IMR-90 (cell line): Measurements from ENCODE around the gene ANK3. TPM values are rescaled to one million over a fixed set of nuclear protein-coding genes. Genes with fewer than 3 reads are reported as not detected.

Source experiments
- ATAC-seq: fragments of 200-7000 bp; cut with Tn5 transposase; 2 replicates; pipeline ENCODE4 v1.9.1; 2020; ENCODE audit warnings: low read depth, mild to moderate bottlenecking, moderate library complexity
- BruUV-seq: library from RNA; stranded (reverse); fragments of 400-500 nt; replicated peaks from 2 replicates; lab custom pipeline; 2021; lab: Mats Ljungman, UMichigan
- CTCF ChIA-PET: fragments of 300-600 bp; formaldehyde crosslinking; extraction: SDS; loops from one replicate; lab custom pipeline; 2021; ENCODE audit warnings: antibody characterized with exemption; lab: Yijun Ruan, JAX
- POLR2A ChIA-PET: fragments of 300-600 bp; sonication (Branson Sonifier 250); formaldehyde crosslinking; loops from one replicate; lab custom pipeline; 2022; ENCODE audit warnings: antibody characterized with exemption; ENCODE audit not compliant: unreplicated experiment; lab: Charles Lee
- DNase-seq: peaks from one replicate; pipeline ENCODE4 v3.0.0; 2013
- H2AFZ ChIP-seq: replicated peaks from 2 replicates; pipeline ENCODE3; 2013; ENCODE audit warnings: low read length, mild to moderate bottlenecking; ENCODE audit not compliant: poor library complexity
- H2AK5ac ChIP-seq: 2 replicates; pipeline ENCODE4 v1.6.1; 2013; ENCODE audit warnings: low read depth, low read length, inconsistent platforms
- H2AK9ac ChIP-seq: replicated peaks from 2 replicates; pipeline ENCODE3; 2013; ENCODE audit warnings: mild to moderate bottlenecking, low read depth, low read length, moderate library complexity; ENCODE audit not compliant: poor library complexity
- H2BK120ac ChIP-seq: 2 replicates; pipeline ENCODE4 v1.6.1; 2013; ENCODE audit warnings: low read depth, low read length, inconsistent platforms
- H2BK15ac ChIP-seq: 3 replicates; pipeline ENCODE4 v1.6.1; 2013; ENCODE audit warnings: low read depth, low read length, inconsistent platforms
- H2BK20ac ChIP-seq: 2 replicates; pipeline ENCODE4 v1.6.1; 2013; ENCODE audit warnings: low read depth, mild to moderate bottlenecking, inconsistent platforms, low read length, moderate library complexity
- H2BK5ac ChIP-seq: 2 replicates; pipeline ENCODE4 v1.6.1; 2013; ENCODE audit warnings: mild to moderate bottlenecking, low read depth, low read length, inconsistent platforms; ENCODE audit not compliant: poor library complexity, severe bottlenecking
- H3K14ac ChIP-seq: replicated peaks from 2 replicates; pipeline ENCODE4 v1.6.1; 2013; ENCODE audit warnings: low read depth, low read length, inconsistent platforms
- H3K18ac ChIP-seq: 2 replicates; pipeline ENCODE4 v1.6.1; 2013; ENCODE audit warnings: low read depth, low read length, control low read depth
- H3K23ac ChIP-seq: 2 replicates; pipeline ENCODE4 v1.6.1; 2013; ENCODE audit warnings: low read depth, low read length, inconsistent platforms
- H3K27ac ChIP-seq: 2 replicates; pipeline ENCODE4 v1.5.1; 2013; ENCODE audit warnings: mild to moderate bottlenecking, control low read depth, low read length; ENCODE audit not compliant: insufficient read depth
- H3K27me3 ChIP-seq: 2 replicates; pipeline ENCODE4 v1.6.1; 2013; ENCODE audit warnings: low read length; ENCODE audit not compliant: control insufficient read depth, insufficient read depth
- H3K36me3 ChIP-seq: 2 replicates; pipeline ENCODE4 v1.6.1; 2013; ENCODE audit warnings: low read length, mixed read lengths; ENCODE audit not compliant: control insufficient read depth, insufficient read depth
- H3K4ac ChIP-seq: 2 replicates; pipeline ENCODE4 v1.6.1; 2013; ENCODE audit warnings: low read depth, low read length, inconsistent platforms
- H3K4me1 ChIP-seq: 2 replicates; pipeline ENCODE4 v1.6.1; 2013; ENCODE audit warnings: low read length, mixed read lengths; ENCODE audit not compliant: control insufficient read depth, insufficient read depth
- H3K4me2 ChIP-seq: 2 replicates; pipeline ENCODE4 v1.6.1; 2013; ENCODE audit warnings: low read depth, mild to moderate bottlenecking, control low read depth, low read length, moderate library complexity
- H3K4me3 ChIP-seq: 2 replicates; pipeline ENCODE4 v1.5.1; 2013; ENCODE audit warnings: low read depth, mild to moderate bottlenecking, control low read depth, low read length, moderate library complexity; ENCODE audit not compliant: insufficient read depth
- H3K56ac ChIP-seq: 2 replicates; pipeline ENCODE4 v1.6.1; 2013; ENCODE audit warnings: low read length, inconsistent platforms; ENCODE audit not compliant: insufficient read depth; ENCODE audit errors: extremely low read depth
- H3K79me1 ChIP-seq, 2 experiments: 2 replicates each; pipeline ENCODE4 v1.6.1; 2013; ENCODE audit warnings: low read length in 2 of 2, inconsistent platforms in 1 of 2, low read depth in 1 of 2
- H3K9ac ChIP-seq: 2 replicates; pipeline ENCODE4 v1.6.1; 2013; ENCODE audit warnings: low read depth, low read length, control low read depth
- H3K9me1 ChIP-seq: 2 replicates; pipeline ENCODE4 v1.6.1; 2013; ENCODE audit warnings: low read length, inconsistent platforms; ENCODE audit not compliant: insufficient read depth
- H3K9me3 ChIP-seq: 2 replicates; pipeline ENCODE4 v1.6.1; 2013; ENCODE audit warnings: low read length; ENCODE audit not compliant: control insufficient read depth, insufficient read depth
- H4K20me1 ChIP-seq: 2 replicates; pipeline ENCODE4 v1.6.1; 2013; ENCODE audit warnings: low read length, inconsistent platforms; ENCODE audit not compliant: insufficient read depth
- H4K5ac ChIP-seq: 2 replicates; pipeline ENCODE4 v1.6.1; 2013; ENCODE audit warnings: mild to moderate bottlenecking, low read depth, low read length, control low read depth
- H4K8ac ChIP-seq, 2 experiments: 2 replicates each; pipeline ENCODE4 v1.6.1; 2013; ENCODE audit warnings: low read depth in 2 of 2, low read length in 2 of 2, control low read depth in 1 of 2, inconsistent platforms in 1 of 2
- H4K91ac ChIP-seq: 2 replicates; pipeline ENCODE4 v1.6.1; 2013; ENCODE audit warnings: low read depth, low read length, inconsistent platforms; ENCODE audit not compliant: insufficient read depth
- BHLHE40 ChIP-seq: fragments of 150-350 bp; IDR thresholded peaks from 2 replicates; pipeline ENCODE4 v1.6.1; 2016; ENCODE audit warnings: mild to moderate bottlenecking, low read depth, low read length
- CEBPB ChIP-seq: IDR thresholded peaks from 2 replicates; pipeline ENCODE4 v1.6.1; 2012; ENCODE audit warnings: low read depth, low read length, improper control_type of control experiment
- CHD1 ChIP-seq: IDR thresholded peaks from 2 replicates; pipeline ENCODE4 v1.6.1; 2012; ENCODE audit warnings: low read depth, low read length, improper control_type of control experiment
- FOS ChIP-seq: fragments of 150-350 bp; IDR thresholded peaks from 2 replicates; pipeline ENCODE4 v1.6.1; 2016; ENCODE audit warnings: low read depth, low read length
- MAFK ChIP-seq: IDR thresholded peaks from 2 replicates; pipeline ENCODE4 v1.6.1; 2012; ENCODE audit warnings: low read depth, low read length, improper control_type of control experiment
- MAZ ChIP-seq: IDR thresholded peaks from 2 replicates; pipeline ENCODE4 v1.6.1; 2012; ENCODE audit warnings: low read depth, mild to moderate bottlenecking, low read length, improper control_type of control experiment, moderate library complexity, borderline replicate concordance
- MXI1 ChIP-seq: IDR thresholded peaks from 2 replicates; pipeline ENCODE4 v1.6.1; 2012; ENCODE audit warnings: low read depth, mild to moderate bottlenecking, low read length, moderate library complexity, borderline replicate concordance
- NFE2L2 ChIP-seq: fragments of 150-350 bp; IDR thresholded peaks from 2 replicates; pipeline ENCODE4 v1.6.1; 2016; ENCODE audit warnings: low read depth, mild to moderate bottlenecking, low read length
- POLR2A ChIP-seq: IDR thresholded peaks from 2 replicates; pipeline ENCODE4 v1.6.1; 2012; ENCODE audit warnings: mild to moderate bottlenecking, low read depth, low read length
- RAD21 ChIP-seq: IDR thresholded peaks from 2 replicates; pipeline ENCODE4 v1.6.1; 2012; ENCODE audit warnings: low read length, improper control_type of control experiment
- RCOR1 ChIP-seq: IDR thresholded peaks from 2 replicates; pipeline ENCODE4 v1.6.1; 2012; ENCODE audit warnings: mild to moderate bottlenecking, low read length, improper control_type of control experiment; ENCODE audit not compliant: insufficient replicate concordance
- RFX5 ChIP-seq: IDR thresholded peaks from 2 replicates; pipeline ENCODE4 v1.8.0; 2012; ENCODE audit warnings: low read depth, mild to moderate bottlenecking, low read length, moderate library complexity
- SMC3 ChIP-seq: fragments of 150-350 bp; IDR thresholded peaks from 2 replicates; pipeline ENCODE4 v1.6.1; 2016; ENCODE audit warnings: low read depth, mild to moderate bottlenecking, antibody characterized with exemption, low read length, moderate library complexity
- WGBS, 2 experiments: methylation state at CpG; one replicate each; pipeline versions ENCODE4 v1.1.5 to v1.1.7; 2013; ENCODE audit warnings: missing lambda C conversion rate in 2 of 2; ENCODE audit not compliant: insufficient read length in 1 of 2; ENCODE audit errors: extremely low coverage in 2 of 2; 5-methylcytosine and 5-hydroxymethylcytosine counted together
- dilution Hi-C: fragments of 300-500 bp; cut with HindIII; formaldehyde crosslinking; loops from one replicate; pipeline ENCODE4 v1.14.3; 2018; ENCODE audit warnings: low sequenced_read_pairs; ENCODE audit not compliant: unreplicated experiment
- in situ Hi-C: fragments of 300-500 bp; cut with MboI; formaldehyde crosslinking; loops from 3 replicates; pipeline ENCODE4 v1.14.3; 2019; ENCODE audit warnings: low sequenced_read_pairs, inconsistent platforms, mixed read lengths
- intact Hi-C: fragments of 100-400 bp; cut with micrococcal nuclease; formaldehyde crosslinking; loops from 2 replicates; pipeline ENCODE4 v1.10.0; 2022
- polyA plus RNA-seq, 3 experiments: library from polyadenylated mRNA; depleted of rRNA; stranded (reverse); fragments of >200 nt; gene quantifications; 2 replicates each; pipeline ENCODE4 v1.2.3, GENCODE V29; 2012; ENCODE audit warnings: low replicate concordance in 1 of 3
- total RNA-seq: library from RNA; depleted of rRNA; stranded (reverse); fragments of >200 nt; gene quantifications from 2 replicates; pipeline ENCODE4 v1.2.3, GENCODE V29; 2012
- TF ChIP-seq, protein P1 (sequence below): fragments of 150-350 bp; IDR thresholded peaks from 2 replicates; pipeline ENCODE4 v1.6.1; 2016; ENCODE audit warnings: low read depth, mild to moderate bottlenecking, low read length, moderate library complexity, borderline replicate concordance
- TF ChIP-seq, protein P2 (sequence below): fragments of 150-350 bp; IDR thresholded peaks from 2 replicates; pipeline ENCODE4 v1.6.1; 2017; ENCODE audit warnings: mild to moderate bottlenecking, antibody characterized with exemption, low read length, low read depth
- TF ChIP-seq, protein P3 (sequence below): conservative IDR thresholded peaks from 2 replicates; pipeline ENCODE4 v1.5.1; 2012; ENCODE audit warnings: mild to moderate bottlenecking, low read depth, low read length, improper control_type of control experiment

Gene ANK3
- total and polyA plus RNA-seq, 2 of the 4 experiments (the other 2 are of a cell fraction) = 0.63 to 1.8 TPM

DNA sequence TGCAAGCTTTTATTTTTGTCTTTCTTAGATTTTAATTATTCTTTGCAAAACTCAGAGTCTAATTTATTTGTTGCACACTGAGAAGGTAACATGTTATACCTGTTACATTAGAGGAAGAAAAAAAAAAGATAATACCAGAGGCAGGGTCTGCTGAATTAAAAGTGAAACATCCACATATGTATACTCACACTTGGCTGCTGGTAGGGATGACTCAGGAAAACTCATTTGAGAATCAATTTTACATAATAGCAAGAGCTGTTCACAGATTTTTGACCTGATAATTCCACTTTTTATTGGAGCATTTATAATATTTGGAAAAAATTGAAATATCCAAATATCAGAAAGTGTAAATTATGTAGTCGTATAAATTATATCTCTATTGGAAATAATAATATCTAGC, 405.3 kb downstream of the ANK3 start:
- POLR2A ChIA-PET = no interaction called here
- H2AK5ac ChIP-seq = no peak overlapping the region
- CTCF ChIA-PET = interaction anchor here (0.6 kb wide), 1 partner anchor 79 kb away, joined by 3 read pairs; no protein-coding TSS in a partner anchor
- H2BK15ac ChIP-seq = no peak overlapping the region
- H3K4me3 ChIP-seq = no peak overlapping the region
- no peak overlapping the region for H3K23ac ChIP-seq
- TF ChIP-seq MAFK (no peak), BHLHE40 (no peak), NFE2L2 (no peak), RCOR1 (no peak), POLR2A (no peak), MXI1 (no peak), MAZ (no peak), RFX5 (no peak), CEBPB (no peak), CHD1 (no peak), RAD21 (no peak), FOS (no peak), SMC3 (no peak)
- TF ChIP-seq, protein P1, sequence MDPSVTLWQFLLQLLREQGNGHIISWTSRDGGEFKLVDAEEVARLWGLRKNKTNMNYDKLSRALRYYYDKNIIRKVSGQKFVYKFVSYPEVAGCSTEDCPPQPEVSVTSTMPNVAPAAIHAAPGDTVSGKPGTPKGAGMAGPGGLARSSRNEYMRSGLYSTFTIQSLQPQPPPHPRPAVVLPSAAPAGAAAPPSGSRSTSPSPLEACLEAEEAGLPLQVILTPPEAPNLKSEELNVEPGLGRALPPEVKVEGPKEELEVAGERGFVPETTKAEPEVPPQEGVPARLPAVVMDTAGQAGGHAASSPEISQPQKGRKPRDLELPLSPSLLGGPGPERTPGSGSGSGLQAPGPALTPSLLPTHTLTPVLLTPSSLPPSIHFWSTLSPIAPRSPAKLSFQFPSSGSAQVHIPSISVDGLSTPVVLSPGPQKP = no peak
- TF ChIP-seq, protein P2, sequence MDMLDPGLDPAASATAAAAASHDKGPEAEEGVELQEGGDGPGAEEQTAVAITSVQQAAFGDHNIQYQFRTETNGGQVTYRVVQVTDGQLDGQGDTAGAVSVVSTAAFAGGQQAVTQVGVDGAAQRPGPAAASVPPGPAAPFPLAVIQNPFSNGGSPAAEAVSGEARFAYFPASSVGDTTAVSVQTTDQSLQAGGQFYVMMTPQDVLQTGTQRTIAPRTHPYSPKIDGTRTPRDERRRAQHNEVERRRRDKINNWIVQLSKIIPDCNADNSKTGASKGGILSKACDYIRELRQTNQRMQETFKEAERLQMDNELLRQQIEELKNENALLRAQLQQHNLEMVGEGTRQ = no peak
- TF ChIP-seq, protein P3, sequence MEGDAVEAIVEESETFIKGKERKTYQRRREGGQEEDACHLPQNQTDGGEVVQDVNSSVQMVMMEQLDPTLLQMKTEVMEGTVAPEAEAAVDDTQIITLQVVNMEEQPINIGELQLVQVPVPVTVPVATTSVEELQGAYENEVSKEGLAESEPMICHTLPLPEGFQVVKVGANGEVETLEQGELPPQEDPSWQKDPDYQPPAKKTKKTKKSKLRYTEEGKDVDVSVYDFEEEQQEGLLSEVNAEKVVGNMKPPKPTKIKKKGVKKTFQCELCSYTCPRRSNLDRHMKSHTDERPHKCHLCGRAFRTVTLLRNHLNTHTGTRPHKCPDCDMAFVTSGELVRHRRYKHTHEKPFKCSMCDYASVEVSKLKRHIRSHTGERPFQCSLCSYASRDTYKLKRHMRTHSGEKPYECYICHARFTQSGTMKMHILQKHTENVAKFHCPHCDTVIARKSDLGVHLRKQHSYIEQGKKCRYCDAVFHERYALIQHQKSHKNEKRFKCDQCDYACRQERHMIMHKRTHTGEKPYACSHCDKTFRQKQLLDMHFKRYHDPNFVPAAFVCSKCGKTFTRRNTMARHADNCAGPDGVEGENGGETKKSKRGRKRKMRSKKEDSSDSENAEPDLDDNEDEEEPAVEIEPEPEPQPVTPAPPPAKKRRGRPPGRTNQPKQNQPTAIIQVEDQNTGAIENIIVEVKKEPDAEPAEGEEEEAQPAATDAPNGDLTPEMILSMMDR = no peak
- BruUV-seq = no TSS peak
- ATAC-seq (no peak), DNase-seq (no peak)
- H4K8ac ChIP-seq = no peak overlapping the region
- H3K9me1 ChIP-seq = no peaks in the 10 kb centered on the region
- no peak overlapping the region for H2AFZ ChIP-seq
- no peaks in the 10 kb centered on the region for H3K36me3 ChIP-seq
- dilution Hi-C loops (no loop called here), intact Hi-C loops (no loop called here), in situ Hi-C loops (no loop called here)
- no peak overlapping the region for H3K9ac ChIP-seq
- H3K9me3 ChIP-seq = no peaks in the 10 kb centered on the region
- no peak overlapping the region for H2AK9ac ChIP-seq
- no peaks in the 10 kb centered on the region for H3K79me1 ChIP-seq
- no peak overlapping the region for H3K14ac ChIP-seq
- no CpG with 5 or more reads among the region's 1 CpG for WGBS, 2 experiments
- no peak overlapping the region for H3K4ac ChIP-seq
- H3K4me2 ChIP-seq = no peak overlapping the region
- no peak overlapping the region for H3K56ac ChIP-seq
- H4K20me1 ChIP-seq = no peaks in the 10 kb centered on the region
- no peak overlapping the region for H3K18ac ChIP-seq
- no peak overlapping the region for H3K27ac ChIP-seq
- H2BK120ac ChIP-seq = no peak overlapping the region
- H2BK5ac ChIP-seq = no peak overlapping the region
- no peak overlapping the region for H4K91ac ChIP-seq
- H3K27me3 ChIP-seq = no peaks in the 10 kb centered on the region
- H2BK20ac ChIP-seq = no peak overlapping the region
- H4K5ac ChIP-seq = no peak overlapping the region
- H3K4me1 ChIP-seq = no peaks in the 10 kb centered on the region
